B cell (primary cell): ENCODE results near the gene CCDC186. TPM values are rescaled to one million over a fixed set of nuclear protein-coding genes. Genes with fewer than 3 reads are reported as not detected.

Experiments used
- ATAC-seq: fragments of 200-7000 bp; cut with Tn5 transposase; one replicate; pipeline ENCODE4 v1.10.0; 2021; ENCODE audit warnings: low read depth, mild to moderate bottlenecking, moderate number of reproducible peaks, moderate library complexity
- CTCF ChIA-PET: fragments of 350-600 bp; sonication (Branson Sonifier 250); formaldehyde crosslinking; loops from one replicate; lab custom pipeline; 2021; ENCODE audit warnings: antibody characterized with exemption, inconsistent platforms; lab: Charles Lee
- POLR2A ChIA-PET: fragments of 350-600 bp; sonication (Branson Sonifier 250); formaldehyde crosslinking; loops from one replicate; lab custom pipeline; 2021; ENCODE audit warnings: antibody characterized with exemption; lab: Charles Lee
- DNase-seq: peaks from one replicate; pipeline ENCODE4 v3.0.0; 2013
- H2AFZ ChIP-seq: 2 replicates; pipeline ENCODE4 v1.6.1; 2012; ENCODE audit warnings: mild to moderate bottlenecking, low read depth, low read length; ENCODE audit not compliant: insufficient read depth, poor library complexity, severe bottlenecking
- H3K27ac ChIP-seq, 2 donors: 1 replicate in 1 of 2; 2 replicates in 1 of 2; pipeline ENCODE4 v1.5.1; 2012 to 2013; ENCODE audit warnings: low read length in 2 of 2, mild to moderate bottlenecking in 2 of 2, moderate library complexity in 1 of 2
- H3K27me3 ChIP-seq, 4 experiments: fragments of 200-600 bp in 1 of 4; sonication (generic) in 1 of 4; replicated peaks in 1 of 4; 1 replicate in 2 of 4; 2 replicates in 2 of 4; pipeline versions ENCODE4 v1.6.1 to v1.7.0; 2013 to 2016; ENCODE audit warnings: low read length in 3 of 4, mild to moderate bottlenecking in 2 of 4, mixed read lengths in 1 of 4, moderate library complexity in 1 of 4; ENCODE audit not compliant: insufficient read depth in 4 of 4, control insufficient read depth in 3 of 4; ENCODE audit errors: control extremely low read depth in 1 of 4
- H3K36me3 ChIP-seq, 2 experiments: replicated peaks in 1 of 2; 1 replicate in 1 of 2; 2 replicates in 1 of 2; pipeline versions ENCODE4 v1.6.1 to v1.7.1; 2013; ENCODE audit warnings: low read length in 1 of 2; ENCODE audit not compliant: insufficient read depth in 2 of 2, control insufficient read depth in 1 of 2; ENCODE audit errors: control extremely low read depth in 1 of 2, extremely low read depth in 1 of 2
- H3K4me1 ChIP-seq, 2 donors: fragments of 200-600 bp in 1 of 2; sonication (generic) in 1 of 2; 1 replicate in 1 of 2; 2 replicates in 1 of 2; pipeline versions ENCODE4 v1.5.1 to v1.6.1; 2013 to 2017; ENCODE audit warnings: low read length in 2 of 2; ENCODE audit not compliant: control insufficient read depth in 2 of 2, insufficient read depth in 2 of 2
- H3K4me2 ChIP-seq: replicated peaks from 2 replicates; pipeline ENCODE3; 2012; ENCODE audit warnings: mild to moderate bottlenecking, low read depth, low read length; ENCODE audit not compliant: poor library complexity, severe bottlenecking
- H3K4me3 ChIP-seq, 5 experiments: fragments of 200-600 bp in 1 of 5; sonication (generic) in 1 of 5; 1 replicate in 3 of 5; 2 replicates in 2 of 5; pipeline versions ENCODE4 v1.5.1 to v1.7.0; 2011 to 2016; ENCODE audit warnings: low read length in 4 of 5, mild to moderate bottlenecking in 4 of 5, low read depth in 2 of 5, control low read depth in 1 of 5, moderate library complexity in 1 of 5; ENCODE audit not compliant: insufficient read depth in 1 of 5; ENCODE audit errors: control extremely low read depth in 1 of 5, extremely low read depth in 1 of 5
- H3K79me2 ChIP-seq: fragments of 200-600 bp; sonication (generic); one replicate; pipeline ENCODE4 v1.6.0; 2016; ENCODE audit warnings: low read length; ENCODE audit not compliant: control insufficient read depth, insufficient read depth
- H3K9ac ChIP-seq: fragments of 200-600 bp; sonication (generic); 2 replicates; pipeline ENCODE4 v1.6.1; 2017; ENCODE audit warnings: mild to moderate bottlenecking, low read length, moderate library complexity
- H3K9me3 ChIP-seq, 3 donors: one replicate each; pipeline versions ENCODE4 v1.6.1 to v1.7.1; 2013; ENCODE audit warnings: low read length in 2 of 3; ENCODE audit not compliant: control insufficient read depth in 2 of 3, insufficient read depth in 1 of 3; ENCODE audit errors: control extremely low read depth in 1 of 3
- H4K20me1 ChIP-seq: 2 replicates; pipeline ENCODE4 v1.6.0; 2012; ENCODE audit warnings: mild to moderate bottlenecking, low read length; ENCODE audit not compliant: insufficient read depth, control insufficient read depth, poor library complexity, severe bottlenecking
- H3K27ac Mint-ChIP-seq: one replicate; pipeline ENCODE4 v1.8.0; 2021; ENCODE audit warnings: mixed read lengths
- H3K27me3 Mint-ChIP-seq: one replicate; pipeline ENCODE4 v1.8.0; 2021; ENCODE audit warnings: mixed read lengths
- H3K4me1 Mint-ChIP-seq: one replicate; pipeline ENCODE4 v1.8.0; 2021; ENCODE audit warnings: mixed read lengths
- H3K4me3 Mint-ChIP-seq: one replicate; pipeline ENCODE4 v1.8.0; 2021; ENCODE audit warnings: mixed read lengths
- H3K9me3 Mint-ChIP-seq: one replicate; pipeline ENCODE4 v1.8.0; 2022; ENCODE audit warnings: mixed read lengths; ENCODE audit not compliant: insufficient read depth
- EZH2 ChIP-seq: IDR thresholded peaks from 2 replicates; pipeline ENCODE4 v1.6.1; 2012; ENCODE audit warnings: borderline replicate concordance, low read depth, mild to moderate bottlenecking, moderate library complexity, low read length; ENCODE audit not compliant: insufficient read depth, poor library complexity, severe bottlenecking
- WGBS: methylation state at CpG from one replicate; pipeline ENCODE4 v1.1.5; 2013; ENCODE audit warnings: missing lambda C conversion rate; ENCODE audit not compliant: insufficient coverage; 5-methylcytosine and 5-hydroxymethylcytosine counted together
- intact Hi-C: fragments of 100-400 bp; cut with micrococcal nuclease; formaldehyde crosslinking; loops from one replicate; pipeline ENCODE4 v1.10.0; 2022
- polyA plus RNA-seq: library from polyadenylated mRNA; depleted of rRNA; stranded (reverse); fragments of >200 nt; gene quantifications from 2 replicates; pipeline ENCODE4 v1.2.3, GENCODE V29; 2012
- total RNA-seq, 2 donors: library from RNA; stranded (reverse); fragments of 120-200 nt in 1 of 2; gene quantifications; 1 replicate in 1 of 2; 2 replicates in 1 of 2; pipeline versions ENCODE4 v1.2.3 to v1.2.4, GENCODE V29; 2013 to 2022
- TF ChIP-seq, protein P1 (sequence below): fragments of 200-600 bp; IDR thresholded peaks from one replicate; pipeline ENCODE4 v1.8.0; 2022; ENCODE audit warnings: antibody characterized with exemption, mild to moderate bottlenecking

CCDC186 gene
- total and polyA plus RNA-seq, 2 donors (not counting 1 experiment from before 2014, with no cell fraction given), result 8.0 to 33.8 TPM

DNA sequence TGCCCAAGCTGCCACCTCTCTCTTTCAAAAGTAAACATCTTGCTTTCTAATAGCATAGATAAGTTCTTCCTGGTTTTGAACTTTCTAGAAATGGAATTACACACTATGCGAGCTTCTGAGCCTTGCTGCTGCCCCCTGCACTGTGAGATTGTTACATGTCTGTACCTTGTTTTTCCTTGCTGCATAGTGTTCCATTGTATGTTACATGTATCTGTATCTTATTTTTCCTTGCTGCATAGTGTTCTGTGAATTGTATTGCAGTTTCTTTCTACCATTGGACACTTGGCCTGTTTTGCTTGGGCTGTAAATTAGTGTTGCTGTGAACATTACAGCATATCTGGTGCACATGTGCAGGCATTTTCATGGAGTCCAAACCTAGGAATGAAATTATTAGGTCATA, 41.0 kb upstream of the CCDC186 start:
- WGBS, result no CpG with 5 or more reads among the region's 1 CpG
- Histone ChIP-seq H3K36me3 (no peaks in the 10 kb centered on the region), H2AFZ (no peak overlapping the region), H3K4me3 (no peak overlapping the region), H3K4me2 (no peak overlapping the region), H3K27ac (no peak overlapping the region), H3K27me3 (no peaks in the 10 kb centered on the region), H3K9ac (no peak overlapping the region), H3K4me1 (no peaks in the 10 kb centered on the region), H3K79me2 (no peaks in the 10 kb centered on the region), H4K20me1 (no peaks in the 10 kb centered on the region), H3K9me3 (no peaks in the 10 kb centered on the region)
- Mint-ChIP-seq H3K4me1 (no peaks in the 10 kb centered on the region), H3K9me3 (peaks cover 2% of the 10 kb centered on the region), H3K27ac (no peak overlapping the region), H3K27me3 (peaks cover 7% of the 10 kb centered on the region), H3K4me3 (no peak overlapping the region)
- intact Hi-C loops, result no loop called here
- no peak for DNase-seq
- ATAC-seq, result no peak
- no peak for TF ChIP-seq EZH2
- TF ChIP-seq, protein P1, sequence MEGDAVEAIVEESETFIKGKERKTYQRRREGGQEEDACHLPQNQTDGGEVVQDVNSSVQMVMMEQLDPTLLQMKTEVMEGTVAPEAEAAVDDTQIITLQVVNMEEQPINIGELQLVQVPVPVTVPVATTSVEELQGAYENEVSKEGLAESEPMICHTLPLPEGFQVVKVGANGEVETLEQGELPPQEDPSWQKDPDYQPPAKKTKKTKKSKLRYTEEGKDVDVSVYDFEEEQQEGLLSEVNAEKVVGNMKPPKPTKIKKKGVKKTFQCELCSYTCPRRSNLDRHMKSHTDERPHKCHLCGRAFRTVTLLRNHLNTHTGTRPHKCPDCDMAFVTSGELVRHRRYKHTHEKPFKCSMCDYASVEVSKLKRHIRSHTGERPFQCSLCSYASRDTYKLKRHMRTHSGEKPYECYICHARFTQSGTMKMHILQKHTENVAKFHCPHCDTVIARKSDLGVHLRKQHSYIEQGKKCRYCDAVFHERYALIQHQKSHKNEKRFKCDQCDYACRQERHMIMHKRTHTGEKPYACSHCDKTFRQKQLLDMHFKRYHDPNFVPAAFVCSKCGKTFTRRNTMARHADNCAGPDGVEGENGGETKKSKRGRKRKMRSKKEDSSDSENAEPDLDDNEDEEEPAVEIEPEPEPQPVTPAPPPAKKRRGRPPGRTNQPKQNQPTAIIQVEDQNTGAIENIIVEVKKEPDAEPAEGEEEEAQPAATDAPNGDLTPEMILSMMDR, result no peak
- CTCF ChIA-PET, result no interaction called here
- POLR2A ChIA-PET, result no interaction called here

DNA sequence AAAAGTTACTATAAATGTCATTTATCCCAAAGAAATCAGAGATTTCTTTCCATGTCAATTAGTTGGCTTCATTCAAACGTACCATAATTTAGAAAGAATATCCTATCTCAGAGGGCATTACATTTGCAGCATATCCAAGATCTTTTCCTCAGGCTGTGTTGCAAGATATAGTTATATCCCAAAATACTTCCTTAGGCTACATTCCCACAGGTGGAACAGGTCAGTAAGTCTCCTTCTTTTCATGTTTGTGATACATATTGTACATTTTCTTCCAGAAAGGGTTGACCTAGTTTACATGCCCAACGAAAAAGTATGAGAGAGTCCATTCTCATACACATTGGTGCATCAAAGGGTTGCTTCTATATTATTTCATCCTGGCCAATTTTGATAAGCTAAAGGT, 38.1 kb upstream of the CCDC186 start:
- no CpG with 5 or more reads among the region's 2 CpGs for WGBS
- H3K36me3 ChIP-seq, result no peaks in the 10 kb centered on the region
- Mint-ChIP-seq H3K27ac (no peak overlapping the region), H3K4me3 (no peak overlapping the region), H3K4me1 (no peaks in the 10 kb centered on the region), H3K9me3 (peaks cover 2% of the 10 kb centered on the region), H3K27me3 (no peaks in the 10 kb centered on the region)
- ChIA-PET CTCF (no interaction called here), POLR2A (no interaction called here)
- no peaks in the 10 kb centered on the region for H3K4me1 ChIP-seq
- no peak overlapping the region for H2AFZ ChIP-seq
- TF ChIP-seq EZH2, result no peak
- TF ChIP-seq, protein P1, result no peak
- intact Hi-C loops, result no loop called here
- no peak for DNase-seq
- no peaks in the 10 kb centered on the region for H3K79me2 ChIP-seq
- H3K9ac ChIP-seq, result no peak overlapping the region
- H3K4me2 ChIP-seq, result no peak overlapping the region
- no peak for ATAC-seq
- H4K20me1 ChIP-seq, result no peaks in the 10 kb centered on the region
- H3K27me3 ChIP-seq, result no peaks in the 10 kb centered on the region
- H3K27ac ChIP-seq, result no peak overlapping the region
- no peaks in the 10 kb centered on the region for H3K9me3 ChIP-seq
- H3K4me3 ChIP-seq, result no peak overlapping the region
